SK-N-SH (cell line): ENCODE measurements around the gene ATIC. TPM values are rescaled to one million over a fixed set of nuclear protein-coding genes. Genes with fewer than 3 reads are reported as not detected.

Source experiments
- CTCF ChIA-PET: fragments of 300-600, 350-600 bp; formaldehyde crosslinking; extraction: SDS; loops from one replicate; lab custom pipeline; 2021; lab: Yijun Ruan, JAX
- POLR2A ChIA-PET: fragments of 350-600 bp; sonication (Branson Sonifier 250); formaldehyde crosslinking; extraction: SDS; loops from one replicate; lab custom pipeline; 2020; ENCODE audit warnings: antibody characterized with exemption, inconsistent platforms; lab: Yijun Ruan, JAX
- DNase-seq: peaks from one replicate; pipeline ENCODE4 v3.0.0; 2012
- H2AFZ ChIP-seq: fragments of 200-600 bp; sonication (generic); 2 replicates; pipeline ENCODE4 v1.8.1; 2016; ENCODE audit warnings: antibody characterized with exemption, mild to moderate bottlenecking, low read depth
- H3F3A ChIP-seq: fragments of 200-600 bp; sonication (generic); replicated peaks from 2 replicates; pipeline ENCODE3; 2016; ENCODE audit warnings: antibody characterized with exemption, mild to moderate bottlenecking; ENCODE audit not compliant: insufficient read depth
- H3K27ac ChIP-seq, 2 experiments: fragments of 200-500 bp in 1 of 2; fragments of 200-600 bp in 1 of 2; sonication (Bioruptor generic) in 1 of 2; sonication (generic), shearing (Covaris generic) in 1 of 2; 2 replicates each; pipeline versions ENCODE4 v1.5.1 to v1.6.1; 2014 to 2016; ENCODE audit warnings: low read depth in 2 of 2, inconsistent platforms in 1 of 2, low read length in 1 of 2, mild to moderate bottlenecking in 1 of 2, mixed read lengths in 1 of 2
- H3K27me3 ChIP-seq: fragments of 200-600 bp; sonication (generic), shearing (Covaris generic); 2 replicates; pipeline ENCODE4 v1.6.1; 2016; ENCODE audit warnings: mixed run types; ENCODE audit not compliant: insufficient read depth
- H3K36me3 ChIP-seq, 2 experiments: fragments of 200-500 bp in 1 of 2; fragments of 200-600 bp in 1 of 2; sonication (Bioruptor generic) in 1 of 2; sonication (generic) in 1 of 2; replicated peaks in 1 of 2; 2 replicates each; pipeline versions ENCODE3 to v1.5.1; 2014 to 2016; ENCODE audit warnings: low read length in 1 of 2, mild to moderate bottlenecking in 1 of 2; ENCODE audit not compliant: insufficient read depth in 2 of 2, control insufficient read depth in 1 of 2
- H3K4me1 ChIP-seq, 2 experiments: fragments of 200-500 bp in 1 of 2; fragments of 200-600 bp in 1 of 2; sonication (Bioruptor generic) in 1 of 2; sonication (generic), shearing (Covaris generic) in 1 of 2; 2 replicates each; pipeline versions ENCODE4 v1.5.1 to v1.6.1; 2014 to 2016; ENCODE audit warnings: low read depth in 1 of 2, low read length in 1 of 2, mixed run types in 1 of 2; ENCODE audit not compliant: insufficient read depth in 2 of 2, control insufficient read depth in 1 of 2
- H3K4me2 ChIP-seq: fragments of 200-600 bp; sonication (generic), shearing (Covaris generic); 2 replicates; pipeline ENCODE4 v1.6.1; 2017; ENCODE audit warnings: mixed run types
- H3K4me3 ChIP-seq, 2 experiments: fragments of 200-500 bp in 1 of 2; fragments of 200-600 bp in 1 of 2; sonication (Bioruptor generic) in 1 of 2; sonication (generic), shearing (Covaris generic) in 1 of 2; 2 replicates each; pipeline versions ENCODE4 v1.5.1 to v1.8.1; 2014 to 2016; ENCODE audit warnings: low read depth in 2 of 2, inconsistent platforms in 1 of 2, low read length in 1 of 2, mild to moderate bottlenecking in 1 of 2, mixed read lengths in 1 of 2, moderate library complexity in 1 of 2
- H3K79me2 ChIP-seq: fragments of 200-600 bp; sonication (generic); 2 replicates; pipeline ENCODE4 v1.8.1; 2017; ENCODE audit warnings: mild to moderate bottlenecking; ENCODE audit not compliant: insufficient read depth
- H3K9ac ChIP-seq: fragments of 200-600 bp; sonication (generic); 2 replicates; pipeline ENCODE4 v1.6.1; 2017; ENCODE audit warnings: mixed run types
- H3K9me2 ChIP-seq: fragments of 200-600 bp; sonication (generic); 2 replicates; pipeline ENCODE4 v1.6.1; 2017; ENCODE audit warnings: mixed run types
- H3K9me3 ChIP-seq: fragments of 200-600 bp; sonication (generic); 2 replicates; pipeline ENCODE4 v1.6.1; 2017; ENCODE audit warnings: mixed run types, mild to moderate bottlenecking, moderate library complexity
- H4K20me1 ChIP-seq: fragments of 200-600 bp; sonication (generic); 2 replicates; pipeline ENCODE4 v1.6.1; 2017; ENCODE audit warnings: mild to moderate bottlenecking, mixed run types; ENCODE audit not compliant: insufficient read depth
- CTCF ChIP-seq: fragments of 200-600 bp; sonication (generic); IDR thresholded peaks from 2 replicates; pipeline ENCODE4 v1.6.1; 2017; ENCODE audit warnings: antibody characterized with exemption, mild to moderate bottlenecking, moderate library complexity
- ELF1 ChIP-seq: IDR thresholded peaks from 2 replicates; pipeline ENCODE4 v1.4.0; 2012
- FOSL2 ChIP-seq: IDR thresholded peaks from 2 replicates; pipeline ENCODE4 v1.4.0; 2012; ENCODE audit warnings: low read depth, mild to moderate bottlenecking, moderate library complexity, borderline replicate concordance
- GABPA ChIP-seq: IDR thresholded peaks from 2 replicates; pipeline ENCODE4 v1.4.0; 2012; ENCODE audit warnings: low read depth, mild to moderate bottlenecking
- JUND ChIP-seq: IDR thresholded peaks from 2 replicates; pipeline ENCODE4 v1.4.0; 2012
- MAX ChIP-seq: IDR thresholded peaks from 2 replicates; pipeline ENCODE4 v1.4.0; 2012; ENCODE audit warnings: low read depth
- MEF2A ChIP-seq: IDR thresholded peaks from 2 replicates; pipeline ENCODE4 v1.4.0; 2012; ENCODE audit warnings: low read depth, borderline replicate concordance
- PBX3 ChIP-seq: IDR thresholded peaks from 2 replicates; pipeline ENCODE4; 2012
- RCOR1 ChIP-seq: fragments of 150-350 bp; IDR thresholded peaks from 2 replicates; pipeline ENCODE4 v1.6.1; 2017; ENCODE audit warnings: antibody characterized with exemption, low read length
- RXRA ChIP-seq: IDR thresholded peaks from 2 replicates; pipeline ENCODE4 v1.4.0; 2012; ENCODE audit warnings: low read depth, mild to moderate bottlenecking, borderline replicate concordance
- SIN3A ChIP-seq: IDR thresholded peaks from 2 replicates; pipeline ENCODE4 v1.6.1; 2012; ENCODE audit warnings: low read depth, mild to moderate bottlenecking, low read length, moderate library complexity, borderline replicate concordance
- SMC3 ChIP-seq: IDR thresholded peaks from 2 replicates; pipeline ENCODE4 v1.6.1; 2012; ENCODE audit warnings: low read depth, low read length, improper control_type of control experiment
- TAF1 ChIP-seq: IDR thresholded peaks from 2 replicates; pipeline ENCODE4 v1.6.1; 2012; ENCODE audit warnings: low read depth, mild to moderate bottlenecking, low read length, moderate library complexity, borderline replicate concordance
- TCF12 ChIP-seq: IDR thresholded peaks from 2 replicates; pipeline ENCODE4 v1.4.0; 2012
- TEAD4 ChIP-seq: IDR thresholded peaks from 2 replicates; pipeline ENCODE4 v1.4.0; 2012; ENCODE audit warnings: mild to moderate bottlenecking, borderline replicate concordance; ENCODE audit not compliant: insufficient read depth
- YY1 ChIP-seq: IDR thresholded peaks from 2 replicates; pipeline ENCODE4 v1.4.0; 2012; ENCODE audit warnings: low read depth, mild to moderate bottlenecking
- WGBS: methylation state at CpG from one replicate; pipeline ENCODE4 v1.1.6; 2017; ENCODE audit warnings: low lambda C conversion rate; 5-methylcytosine and 5-hydroxymethylcytosine counted together
- polyA plus RNA-seq, 3 experiments: library from polyadenylated mRNA; depleted of rRNA; stranded (reverse); fragments of >200 nt; gene quantifications; 2 replicates each; pipeline ENCODE4 v1.2.3, GENCODE V29; 2012

The ATIC gene
- polyA plus RNA-seq, 1 of the 3 experiments (the other 2 are of a cell fraction) = 108 TPM

- no peak for TF ChIP-seq SIN3A
- TF ChIP-seq RCOR1 = no peak
- TF ChIP-seq ELF1 = no peak
- TF ChIP-seq JUND = no peak
- TF ChIP-seq TCF12 = no peak
- TF ChIP-seq TAF1 = no peak
- no peak for TF ChIP-seq TEAD4
These were observed 74.7 kb downstream of the ATIC start (continued) for GRCh38 chr2:215386566-215386965.

GRCh38 chr2:215388002-215388728, 76.3 kb downstream of the ATIC start:
- peaks cover 56% of the 10 kb centered on the region for H4K20me1 ChIP-seq
- POLR2A ChIA-PET = no interaction called here
- H3K4me3 ChIP-seq = no peak overlapping the region
- no peaks in the 10 kb centered on the region for H3K4me1 ChIP-seq
- DNase-seq = no peak
- no peak overlapping the region for H3K4me2 ChIP-seq
- no peak overlapping the region for H2AFZ ChIP-seq
- peaks cover 93% of the 10 kb centered on the region for H3F3A ChIP-seq
- 96% methylated on average over 7 of the region's 7 CpGs for WGBS
- no peaks in the 10 kb centered on the region for H3K9me3 ChIP-seq
- CTCF ChIA-PET = no interaction called here
- TF ChIP-seq FOSL2 (no peak), MEF2A (no peak), SMC3 (no peak), CTCF (no peak), MAX (no peak), PBX3 (no peak), GABPA (no peak), RXRA (no peak), YY1 (no peak)
- TF ChIP-seq, all 33 proteins: peak for 0
- peaks cover 63 to 100% of the 10 kb centered on the region in 2 experiments for H3K36me3 ChIP-seq
- H3K79me2 ChIP-seq = peaks cover 52% of the 10 kb centered on the region
- no peaks in the 10 kb centered on the region for H3K9me2 ChIP-seq
- H3K9ac ChIP-seq = no peak overlapping the region
- H3K27ac ChIP-seq = peak overlapping the region in 1 of 2 experiments; percentile 42; a peak in 1 of 4 replicates
- no peaks in the 10 kb centered on the region for H3K27me3 ChIP-seq
